PC-9 (cell line): Measurements from ENCODE around the gene ZDHHC8.

Experiments
- EZH2 ChIP-seq: fragments of 200-600 bp; sonication (generic); IDR thresholded peaks from 2 replicates; pipeline ENCODE4 v1.8.0; 2017; ENCODE audit warnings: antibody characterized with exemption, low read depth
- TF ChIP-seq, protein P1 (sequence below): fragments of 200-600 bp; sonication (generic); conservative IDR thresholded peaks from 2 replicates; pipeline ENCODE4 v1.6.1; 2017; ENCODE audit warnings: mixed run types, antibody characterized with exemption, mild to moderate bottlenecking, moderate library complexity

DNA sequence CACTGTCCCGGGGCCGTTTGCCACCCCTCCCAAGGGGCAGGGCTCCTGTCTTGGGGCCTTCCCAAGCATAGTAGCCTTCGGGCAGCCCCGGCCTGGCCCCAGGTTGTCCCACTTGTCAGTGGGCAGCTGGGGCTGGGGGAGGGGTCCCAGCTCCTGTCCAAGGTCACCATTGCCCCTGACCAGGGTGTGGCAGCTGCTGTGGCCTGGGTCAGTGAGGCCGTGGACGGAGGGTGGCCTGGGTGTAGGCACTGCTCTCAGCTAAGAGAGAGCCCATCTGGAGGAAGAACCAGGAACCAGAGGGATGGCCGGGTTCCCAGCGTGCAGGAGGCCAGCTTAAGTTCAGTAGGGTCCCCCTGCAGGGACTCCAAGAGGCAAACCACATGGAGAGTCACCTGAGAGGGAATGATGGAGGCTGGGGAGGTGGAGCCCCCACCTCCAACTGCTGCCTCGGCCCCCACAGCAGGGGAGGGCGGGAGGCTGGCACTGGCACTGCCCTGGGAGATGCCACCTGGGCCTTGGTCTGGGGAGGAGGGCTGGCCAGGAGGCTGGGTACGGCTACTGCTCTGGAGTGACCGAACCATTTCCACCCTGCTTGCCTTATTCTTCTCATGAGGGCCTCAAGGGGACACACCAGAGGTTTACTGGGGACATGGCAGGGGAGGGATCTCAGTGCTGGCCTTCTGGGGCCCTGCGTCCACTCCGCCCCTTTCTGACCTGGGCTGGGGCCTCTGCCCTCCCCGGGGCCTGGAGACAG lies 26.0 kb downstream of the ZDHHC8 start:
- TF ChIP-seq, protein P1, sequence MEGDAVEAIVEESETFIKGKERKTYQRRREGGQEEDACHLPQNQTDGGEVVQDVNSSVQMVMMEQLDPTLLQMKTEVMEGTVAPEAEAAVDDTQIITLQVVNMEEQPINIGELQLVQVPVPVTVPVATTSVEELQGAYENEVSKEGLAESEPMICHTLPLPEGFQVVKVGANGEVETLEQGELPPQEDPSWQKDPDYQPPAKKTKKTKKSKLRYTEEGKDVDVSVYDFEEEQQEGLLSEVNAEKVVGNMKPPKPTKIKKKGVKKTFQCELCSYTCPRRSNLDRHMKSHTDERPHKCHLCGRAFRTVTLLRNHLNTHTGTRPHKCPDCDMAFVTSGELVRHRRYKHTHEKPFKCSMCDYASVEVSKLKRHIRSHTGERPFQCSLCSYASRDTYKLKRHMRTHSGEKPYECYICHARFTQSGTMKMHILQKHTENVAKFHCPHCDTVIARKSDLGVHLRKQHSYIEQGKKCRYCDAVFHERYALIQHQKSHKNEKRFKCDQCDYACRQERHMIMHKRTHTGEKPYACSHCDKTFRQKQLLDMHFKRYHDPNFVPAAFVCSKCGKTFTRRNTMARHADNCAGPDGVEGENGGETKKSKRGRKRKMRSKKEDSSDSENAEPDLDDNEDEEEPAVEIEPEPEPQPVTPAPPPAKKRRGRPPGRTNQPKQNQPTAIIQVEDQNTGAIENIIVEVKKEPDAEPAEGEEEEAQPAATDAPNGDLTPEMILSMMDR, result no peak
- TF ChIP-seq EZH2, result no peak
